ENCODE measurements around the gene KCNN3. TPM values are rescaled to one million over a fixed set of nuclear protein-coding genes. Genes with fewer than 3 reads are reported as not detected.

KCNN3 gene
- total RNA-seq, 2 experiments from 2014 or later: 0.25 to 0.26 TPM

Other genes starting within 250 kb of the KCNN3 start
- gene PMVK, start 66.4 kb upstream of the KCNN3 start, total RNA-seq: 10 to 100 TPM; 29.8 to 30.5 TPM
- 10 to 100 TPM; 55.3 to 55.5 TPM for gene PBXIP1, start 85.8 kb upstream of the KCNN3 start, total RNA-seq
- gene PYGO2, start 91.5 kb upstream of the KCNN3 start, total RNA-seq: 10 to 100 TPM; 35.6 to 36.3 TPM
- gene SHC1, start 100.5 kb upstream of the KCNN3 start, total RNA-seq: 10 to 100 TPM; 35.5 to 40.8 TPM
- 100 to 1,000 TPM; 283 to 291 TPM for gene CKS1B, start 104.4 kb upstream of the KCNN3 start, total RNA-seq
- gene FLAD1, start 113.1 kb upstream of the KCNN3 start, total RNA-seq: 10 to 100 TPM; 27.2 to 30.0 TPM
- under 1 TPM; 0.36 to 0.99 TPM for gene LENEP, start 123.3 kb upstream of the KCNN3 start, total RNA-seq
- 100 to 1,000 TPM in 1 of 2 experiments, 10 to 100 TPM in 1; 90.6 to 101 TPM for gene ZBTB7B, start 132.5 kb upstream of the KCNN3 start, total RNA-seq
- gene DCST2, start 163.5 kb upstream of the KCNN3 start, total RNA-seq: 1 to 10 TPM; 1.1 to 1.5 TPM
- gene DCST1, start 163.5 kb upstream of the KCNN3 start, total RNA-seq: not detected
- 10 to 100 TPM; 53.8 to 55.8 TPM for gene ADAM15, start 181.0 kb upstream of the KCNN3 start, total RNA-seq
- 1 to 10 TPM; 3.3 to 4.5 TPM for gene EFNA4, start 193.5 kb upstream of the KCNN3 start, total RNA-seq
- gene EFNA3, start 208.6 kb upstream of the KCNN3 start, total RNA-seq: 1 to 10 TPM; 1.3 to 2.5 TPM

Measured in activated naive CD4-positive, alpha-beta T cell treated with anti-CD3 and anti-CD28 coated beads for 36 hours (primary cell).